Fibroblast of skin of left biceps (primary cell): ENCODE measurements around the gene SERPINI1.
"Not testable (repeated sequence)": the region's sequence is repeated elsewhere in the genome, so short reads cannot be mapped to it uniquely, and the experiment has no call there.

Experiments
- DNase-seq, 2 experiments: peaks; one replicate each; pipeline ENCODE4 v3.0.0-alpha.2; 2013; ENCODE audit warnings: low read depth in 2 of 2

SERPINI1 gene

DNA sequence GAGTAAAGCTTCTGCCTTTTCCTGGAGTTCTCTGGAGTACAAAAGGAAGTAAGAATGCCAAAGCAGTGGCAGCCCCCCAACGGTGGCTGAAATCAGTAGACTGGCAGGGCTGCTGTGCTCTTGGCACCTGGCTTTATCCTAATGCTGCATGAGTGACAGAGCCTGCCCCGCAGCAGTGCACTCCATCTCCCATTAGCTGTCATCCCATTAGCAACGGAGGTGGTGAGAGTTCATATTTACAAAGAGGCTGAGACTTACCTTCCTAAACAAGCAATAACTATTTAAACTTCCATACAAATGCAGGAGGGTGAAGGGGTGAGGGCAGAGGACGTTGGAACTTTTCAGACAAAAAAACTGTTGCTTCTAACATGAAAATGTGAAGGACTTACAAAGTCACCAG is 51.9 kb downstream of the SERPINI1 start:
- DNase-seq, result no peak

DNA sequence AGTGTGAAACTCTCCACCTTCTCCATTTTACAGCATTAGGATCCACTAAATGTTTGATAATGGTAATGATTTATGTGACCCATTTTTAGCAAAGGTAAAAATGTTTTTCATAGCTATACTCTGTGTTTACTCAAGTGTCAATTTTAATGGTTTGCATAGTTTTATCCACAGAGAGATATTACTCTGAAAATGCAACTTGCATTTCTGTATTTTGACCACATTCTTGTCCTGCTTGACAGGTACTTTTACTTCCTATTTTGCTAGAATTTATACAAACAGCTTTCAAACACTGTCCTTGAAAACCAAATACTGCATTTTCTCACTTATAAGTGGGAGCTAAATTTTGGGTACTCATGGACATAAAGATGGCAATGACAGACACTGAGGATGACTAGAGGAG is 62.9 kb downstream of the SERPINI1 start:
- DNase-seq, result no peak

GRCh38 chr3:167808910-167809309 is 73.4 kb downstream of the SERPINI1 start:
- DNase-seq, result no peak

DNA sequence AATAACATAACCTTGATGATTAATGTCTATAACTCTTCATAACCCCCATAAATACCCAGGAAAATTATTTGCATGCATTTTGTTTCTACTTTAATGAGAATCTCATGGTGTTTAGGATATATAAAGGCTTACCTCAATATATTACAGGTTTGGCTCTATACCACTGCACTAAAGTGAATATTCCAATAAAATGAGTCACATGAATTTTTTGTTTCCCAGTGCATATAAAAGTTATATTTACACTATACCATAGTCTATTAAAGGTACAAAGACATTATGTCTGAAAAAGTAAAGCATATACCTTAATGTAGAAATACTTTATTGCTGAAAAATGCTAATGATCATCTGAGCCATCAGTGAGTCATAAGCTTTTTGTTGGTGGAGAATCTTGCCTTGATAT is 74.7 kb downstream of the SERPINI1 start:
- no peak for DNase-seq

- DNase-seq, result peak; percentile 9 to 10
These were observed 75.5 kb downstream of the SERPINI1 start for GRCh38 chr3:167811031-167811430.

DNA sequence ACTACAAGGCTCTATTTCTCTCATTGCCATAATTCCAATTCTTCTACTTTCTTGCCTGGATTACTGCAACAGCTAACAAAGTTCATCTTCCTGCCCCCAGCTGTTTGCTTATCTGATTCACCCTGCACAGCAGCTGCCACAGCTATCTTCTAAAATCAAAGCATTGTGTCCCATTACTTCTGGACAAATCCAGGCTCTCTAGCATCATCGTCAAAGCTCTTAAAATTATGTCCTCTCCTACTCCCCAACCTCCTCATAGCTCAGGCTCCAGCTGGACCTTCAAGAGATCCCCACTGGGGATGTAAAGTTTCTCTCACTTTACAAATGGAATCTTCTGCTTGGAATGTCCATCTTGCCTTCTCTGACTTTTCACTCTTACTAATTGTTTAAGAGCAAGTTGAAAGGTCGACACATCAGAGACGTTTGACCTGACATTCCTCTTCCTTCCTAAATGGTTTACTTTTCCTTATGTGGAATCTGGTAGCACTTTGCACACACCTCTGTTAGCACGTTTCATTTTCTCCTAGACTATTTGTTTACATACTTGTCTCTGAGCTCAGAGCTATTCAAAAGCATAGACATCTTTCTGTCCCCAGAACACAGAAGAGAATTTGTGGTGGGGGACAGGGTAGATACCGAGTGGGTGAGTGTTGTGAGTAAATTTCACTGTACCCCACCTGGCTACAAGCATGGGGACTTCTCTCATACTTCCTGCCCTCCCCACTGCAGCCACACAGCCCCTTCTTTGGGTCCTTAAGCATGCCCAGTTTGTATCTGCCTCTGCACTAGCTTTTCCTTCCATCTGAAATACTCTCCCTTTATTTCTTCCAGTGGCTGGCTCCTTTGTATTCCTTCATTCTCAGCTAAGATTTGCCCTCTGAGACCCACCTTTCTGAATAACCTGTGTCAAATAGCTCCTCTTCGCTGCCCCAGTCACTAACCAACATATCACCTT is 77.9 kb downstream of the SERPINI1 start:
- DNase-seq, result no peak

DNA sequence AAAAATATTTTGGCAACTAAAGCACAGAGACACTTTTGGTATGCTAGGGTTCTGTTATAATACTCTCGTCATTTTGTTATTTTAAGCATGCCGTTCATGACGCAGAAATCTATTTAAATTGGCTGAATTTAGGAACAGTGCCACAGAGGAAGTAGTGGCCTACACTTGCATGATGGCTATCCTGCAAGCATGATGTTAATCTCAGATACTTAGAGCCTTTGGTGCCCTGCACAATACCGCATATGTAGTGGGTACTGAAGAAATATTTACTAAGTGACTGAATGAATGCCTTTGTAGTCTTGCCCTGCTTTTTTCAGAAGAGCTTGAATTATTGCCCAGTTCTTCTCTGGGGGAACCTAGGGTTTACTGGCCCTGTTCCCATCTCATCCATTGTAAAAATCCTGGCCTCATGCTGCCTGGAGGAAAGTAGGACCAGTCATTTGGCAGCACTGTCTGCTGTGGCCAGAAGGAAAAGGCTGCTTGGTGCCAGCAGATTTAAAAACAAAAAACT is 79.0 kb downstream of the SERPINI1 start:
- peak in 1 of 2 experiments; percentile 17 for DNase-seq

- no peak for DNase-seq
These were observed 81.4 kb downstream of the SERPINI1 start for GRCh38 chr3:167816953-167817352.

DNA sequence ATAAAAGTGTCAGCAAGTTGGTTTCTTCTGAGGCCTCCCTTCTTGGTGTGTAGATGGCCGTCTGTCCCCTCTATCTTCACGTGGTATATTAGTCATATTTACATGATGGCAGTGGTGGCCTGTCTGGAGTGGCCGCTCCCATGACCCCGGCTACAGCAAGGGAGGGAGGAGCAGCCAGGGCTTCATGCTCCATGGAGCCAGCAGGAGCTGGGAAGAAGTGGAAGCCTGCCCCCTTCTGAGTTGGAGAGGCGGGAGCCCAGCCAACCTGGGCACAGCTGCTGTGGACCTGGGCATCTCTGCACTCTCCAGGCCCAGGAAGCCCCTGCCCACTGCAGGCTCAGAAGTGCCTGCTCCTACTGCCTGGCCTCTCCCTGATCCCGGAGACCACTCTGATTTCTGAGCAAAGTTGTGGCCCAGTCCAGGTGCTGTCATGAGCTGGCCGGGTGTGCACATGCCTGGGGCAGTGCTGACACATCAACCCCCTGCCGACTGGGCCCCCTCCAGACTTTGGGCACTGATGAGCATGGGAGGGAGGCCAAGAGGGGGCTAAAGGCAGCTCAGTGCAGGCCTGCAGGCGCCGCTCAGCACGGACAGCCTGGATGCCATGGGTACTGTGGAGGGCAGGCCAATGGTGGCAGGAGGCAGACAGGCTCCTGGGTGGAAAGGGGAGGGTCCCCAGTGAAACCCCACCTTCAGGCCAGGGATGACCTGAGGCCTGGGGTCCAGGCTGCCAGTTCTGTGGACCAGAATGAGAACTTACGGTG is 84.8 kb downstream of the SERPINI1 start:
- DNase-seq, result no peak

DNA sequence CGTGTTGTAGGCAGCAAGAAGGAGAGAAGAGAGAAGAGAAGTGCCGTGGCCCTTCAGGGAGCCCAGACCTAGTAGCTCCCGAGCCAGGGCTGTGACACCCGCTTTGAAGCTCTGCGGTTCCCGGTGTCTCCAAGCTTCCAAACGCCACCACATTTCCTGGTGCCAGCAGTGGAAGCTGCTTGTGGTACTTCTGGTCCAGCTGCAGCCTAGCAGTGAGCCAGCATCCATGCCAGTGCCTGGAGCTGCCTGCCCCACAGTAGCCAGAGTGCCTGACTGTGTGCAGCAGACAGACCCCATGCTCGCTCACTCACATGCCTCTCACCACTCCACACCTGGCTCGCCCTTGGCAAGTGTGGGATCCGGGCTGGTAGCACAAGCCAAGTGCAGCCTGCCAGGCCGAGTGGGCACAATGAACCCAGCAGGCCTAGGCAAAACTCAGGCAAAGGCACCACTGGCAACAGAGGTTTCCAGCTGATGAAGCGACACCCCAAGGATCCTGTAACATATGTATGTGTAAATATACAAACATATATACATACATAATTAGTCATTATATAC is 85.8 kb downstream of the SERPINI1 start:
- no peak for DNase-seq

- DNase-seq, result no peak
These were observed 88.2 kb downstream of the SERPINI1 start for GRCh38 chr3:167823738-167824137.

DNA sequence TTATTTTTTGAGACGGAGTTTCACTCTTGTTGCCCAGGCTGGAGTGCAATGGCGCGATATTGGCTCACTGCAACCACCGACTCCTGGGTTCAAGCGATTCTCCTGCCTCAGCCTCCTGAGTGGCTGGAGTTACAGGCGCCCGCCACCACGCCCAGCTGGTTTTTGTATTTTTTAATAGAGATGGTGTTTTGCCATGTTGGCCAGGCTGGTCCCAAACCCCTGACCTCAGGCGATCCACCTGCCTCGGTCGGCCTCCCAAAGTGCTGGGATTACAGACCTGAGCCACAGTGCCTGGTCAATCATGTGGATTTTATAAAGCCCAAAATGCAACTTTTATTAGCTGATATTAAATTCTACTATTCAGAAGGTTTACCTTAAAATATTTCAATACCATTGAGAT is 92.1 kb downstream of the SERPINI1 start:
- not testable (repeated sequence) for DNase-seq

GRCh38 chr3:167829071-167829470 is 93.5 kb downstream of the SERPINI1 start:
- no peak for DNase-seq

- DNase-seq, result no peak
These were observed 94.5 kb downstream of the SERPINI1 start for GRCh38 chr3:167830007-167830406.

GRCh38 chr3:167835359-167835758 is 99.8 kb downstream of the SERPINI1 start:
- DNase-seq, result no peak

DNA sequence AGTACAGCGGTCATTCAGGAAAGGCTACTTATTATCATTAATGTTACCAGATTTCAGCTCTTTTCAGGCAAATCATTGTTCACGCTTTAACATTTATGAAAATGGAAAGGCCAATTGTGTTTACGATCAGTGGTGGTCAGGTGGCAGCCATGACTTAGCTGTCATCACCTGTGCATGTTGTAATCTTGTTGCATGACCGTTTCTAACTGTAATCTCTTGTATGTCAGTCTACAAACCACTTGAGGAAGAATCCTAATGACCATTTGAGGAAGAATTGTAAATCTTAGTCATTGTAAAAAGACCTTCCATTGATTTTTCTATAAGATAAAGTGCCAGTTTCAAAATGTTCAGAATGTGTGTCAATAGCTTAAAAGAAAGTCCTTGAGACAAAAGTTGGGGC is 100.4 kb downstream of the SERPINI1 start:
- no peak for DNase-seq

- no peak for DNase-seq
These were observed 101.9 kb downstream of the SERPINI1 start for GRCh38 chr3:167837466-167837865.

GRCh38 chr3:167839460-167840134 is 104.1 kb downstream of the SERPINI1 start:
- no peak for DNase-seq

DNA sequence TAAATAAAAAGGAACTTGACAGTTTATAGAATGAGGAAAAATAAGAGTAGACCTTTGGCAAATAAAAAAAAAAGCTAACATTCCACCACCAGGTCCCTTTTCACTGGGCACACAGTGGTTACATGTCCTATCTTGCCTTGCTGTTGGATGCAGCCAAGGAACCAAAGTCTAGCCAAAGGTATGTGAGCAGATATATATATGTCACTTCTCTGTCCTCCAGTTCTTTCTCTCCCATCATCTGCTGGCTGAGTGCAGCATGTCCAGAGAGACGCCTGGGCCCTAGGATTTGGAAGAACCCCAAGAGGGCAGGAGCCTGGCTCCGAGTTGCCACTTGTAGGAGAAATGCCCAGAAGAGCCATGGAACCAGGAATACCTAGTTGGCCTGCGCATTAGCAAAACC is 104.7 kb downstream of the SERPINI1 start:
- DNase-seq, result no peak

DNA sequence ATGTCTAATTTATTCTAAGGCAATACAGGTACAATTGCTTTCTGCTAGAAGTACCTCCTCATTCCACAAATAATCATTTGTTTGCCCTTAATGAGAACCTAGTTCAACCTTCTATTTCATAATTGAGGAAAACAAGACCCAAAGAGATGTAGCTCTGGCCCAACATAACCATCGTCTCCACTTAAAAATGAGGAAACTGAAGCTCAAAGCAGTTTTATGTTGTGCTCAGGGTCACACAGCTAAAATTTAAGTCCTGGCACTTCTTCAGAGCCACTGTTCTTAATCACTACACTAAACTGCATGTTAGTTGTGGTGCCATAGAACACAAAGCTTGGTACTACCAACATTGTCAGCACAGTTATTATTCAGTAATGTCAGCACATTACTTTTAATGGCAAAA is 108.0 kb downstream of the SERPINI1 start:
- no peak for DNase-seq

DNA sequence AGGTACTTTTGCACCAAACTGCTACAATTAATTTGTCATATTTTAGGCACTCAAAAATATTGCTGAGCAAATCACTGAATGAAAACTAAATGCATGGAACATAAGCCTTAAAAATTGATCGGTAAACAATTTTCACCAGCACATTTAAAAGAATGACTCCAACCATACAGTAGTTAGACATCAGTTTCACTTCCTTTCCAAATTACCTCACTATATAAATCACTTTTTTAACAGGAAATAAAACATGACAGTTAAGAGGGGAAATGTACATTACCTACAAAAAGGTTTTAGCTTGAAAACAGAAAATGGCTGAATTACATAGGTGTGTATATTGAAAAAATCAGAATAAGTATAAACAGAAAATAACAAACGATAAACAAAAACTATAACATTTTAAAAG is 108.4 kb downstream of the SERPINI1 start:
- no peak for DNase-seq

DNA sequence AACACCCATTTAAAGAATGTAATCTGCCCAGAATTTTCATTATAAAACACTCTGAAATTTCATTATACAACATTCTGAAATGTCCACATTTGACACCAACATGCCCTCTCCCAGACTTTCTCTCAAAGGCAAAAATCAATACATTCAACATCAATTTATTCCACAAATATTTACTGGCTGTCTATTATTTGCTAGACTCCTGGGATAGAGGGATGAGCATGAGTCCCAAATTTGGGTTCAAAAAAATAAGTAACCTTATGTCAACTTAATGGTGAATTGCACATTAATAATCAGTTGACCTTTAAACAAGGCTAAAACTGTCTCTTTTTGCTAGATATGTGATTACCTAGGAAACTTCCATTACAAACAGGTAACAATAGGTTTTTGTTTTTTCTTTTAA is 109.0 kb downstream of the SERPINI1 start:
- no peak for DNase-seq
